ENCODE results near the gene SEL1L2. TPM values are rescaled to one million over a fixed set of nuclear protein-coding genes. Genes with fewer than 3 reads are reported as not detected.

The SEL1L2 gene
- polyA plus RNA-seq, 3 donors, result not detected

GRCh38 chr20:13913131-13913530 lies 77.3 kb downstream of the SEL1L2 start:
- Mint-ChIP-seq H3K27ac (no peak overlapping the region), H3K4me3 (no peak overlapping the region), H3K27me3 (ENCODE audit: low read depth in 3 of 3) (peaks cover 5 to 12% (median 10%) of the 10 kb centered on the region in 3 donors), H3K36me3 (no peaks in the 10 kb centered on the region), H3K4me1 (peaks cover 3% of the 10 kb centered on the region), H3K9me3 (peaks cover 0 to 2% (median 0%) of the 10 kb centered on the region in 7 donors)
- no peaks in the 10 kb centered on the region for H3K9me3 ChIP-seq (replicated peaks in 1 of 2; ENCODE audit: control insufficient read depth in 1 of 2, insufficient read depth in 1 of 2, low read length in 2 of 2)
- H3K4me3 ChIP-seq (replicated peaks in 1 of 3; ENCODE audit: low read depth in 2 of 3, low read length in 3 of 3), result no peak overlapping the region
- DNase-seq, result no peak
- H4K20me1 ChIP-seq (ENCODE audit: insufficient read depth, low read length), result no peaks in the 10 kb centered on the region
- H3K36me3 ChIP-seq (replicated peaks in 1 of 2; ENCODE audit: control insufficient read depth in 1 of 2, insufficient read depth in 2 of 2, low read length in 2 of 2), result no peaks in the 10 kb centered on the region
- no peak overlapping the region for H3K9ac ChIP-seq (ENCODE audit: insufficient read depth, low read length, poor library complexity, severe bottlenecking)
- no peaks in the 10 kb centered on the region for H3K27me3 ChIP-seq (ENCODE audit: control insufficient read depth in 2 of 2, insufficient read depth in 2 of 2, low read length in 2 of 2)
- intact Hi-C loops (cut with micrococcal nuclease), result no loop called here
- no peaks in the 10 kb centered on the region for H3K79me2 ChIP-seq (ENCODE audit: insufficient read depth, low read length)
- H3K4me2 ChIP-seq (replicated peaks; ENCODE audit: extremely low read depth, low read length, poor library complexity, severe bottlenecking), result no peak overlapping the region
- no peak for TF ChIP-seq CTCF (IDR thresholded peaks at IDR 0.05)
- no peaks in the 10 kb centered on the region for H3K4me1 ChIP-seq (ENCODE audit: control insufficient read depth in 1 of 2, insufficient read depth in 2 of 2, low read length in 2 of 2)
- WGBS (ENCODE audit: insufficient coverage), result no CpG with 5 or more reads among the region's 1 CpG
- H2AFZ ChIP-seq (ENCODE audit: insufficient read depth, low read depth, low read length, poor library complexity, severe bottlenecking), result no peak overlapping the region
- H3K27ac ChIP-seq (ENCODE audit: low read depth in 1 of 2, low read length in 2 of 2), result no peak overlapping the region

- Histone ChIP-seq H3K79me2 (ENCODE audit: insufficient read depth, low read length) (no peaks in the 10 kb centered on the region), H3K27me3 (ENCODE audit: control insufficient read depth in 2 of 2, insufficient read depth in 2 of 2, low read length in 2 of 2) (no peaks in the 10 kb centered on the region), H3K9me3 (replicated peaks in 1 of 2; ENCODE audit: control insufficient read depth in 1 of 2, insufficient read depth in 1 of 2, low read length in 2 of 2) (no peaks in the 10 kb centered on the region), H4K20me1 (ENCODE audit: insufficient read depth, low read length) (no peaks in the 10 kb centered on the region), H3K27ac (ENCODE audit: low read depth in 1 of 2, low read length in 2 of 2) (no peak overlapping the region), H2AFZ (ENCODE audit: insufficient read depth, low read depth, low read length, poor library complexity, severe bottlenecking) (no peak overlapping the region), H3K9ac (ENCODE audit: insufficient read depth, low read length, poor library complexity, severe bottlenecking) (no peak overlapping the region), H3K36me3 (replicated peaks in 1 of 2; ENCODE audit: control insufficient read depth in 1 of 2, insufficient read depth in 2 of 2, low read length in 2 of 2) (no peaks in the 10 kb centered on the region), H3K4me1 (ENCODE audit: control insufficient read depth in 1 of 2, insufficient read depth in 2 of 2, low read length in 2 of 2) (no peaks in the 10 kb centered on the region), H3K4me2 (replicated peaks; ENCODE audit: extremely low read depth, low read length, poor library complexity, severe bottlenecking) (no peak overlapping the region), H3K4me3 (replicated peaks in 1 of 3; ENCODE audit: low read depth in 2 of 3, low read length in 3 of 3) (no peak overlapping the region)
- DNase-seq, result no peak
- no CpG with 5 or more reads among the region's 1 CpG for WGBS (ENCODE audit: insufficient coverage)
- intact Hi-C loops (cut with micrococcal nuclease), result no loop called here
- Mint-ChIP-seq H3K27ac (no peak overlapping the region), H3K4me1 (no peaks in the 10 kb centered on the region), H3K9me3 (peaks cover 0 to 5% (median 0%) of the 10 kb centered on the region in 7 donors), H3K27me3 (ENCODE audit: low read depth in 3 of 3) (peaks cover 9 to 14% (median 9%) of the 10 kb centered on the region in 3 donors), H3K36me3 (no peaks in the 10 kb centered on the region), H3K4me3 (no peak overlapping the region)
- no peak for TF ChIP-seq CTCF (IDR thresholded peaks at IDR 0.05)
These were observed 79.9 kb downstream of the SEL1L2 start for GRCh38 chr20:13910492-13910891.
